HepG2 (cell line): ENCODE measurements around the gene SNAI3. TPM values are rescaled to one million over a fixed set of nuclear protein-coding genes. Genes with fewer than 3 reads are reported as not detected.

ENCODE experiments used
- ATAC-seq: fragments of 200-7000 bp; cut with Tn5 transposase; 3 replicates; pipeline ENCODE4 v1.9.1; 2020; ENCODE audit warnings: mild to moderate bottlenecking, moderate library complexity
- BruUV-seq: library from RNA; stranded (reverse); fragments of 400-500 nt; replicated peaks from 2 replicates; lab custom pipeline; 2021; lab: Mats Ljungman, UMichigan
- CTCF ChIA-PET: fragments of 300-600 bp; formaldehyde crosslinking; extraction: SDS; loops from one replicate; lab custom pipeline; 2021; ENCODE audit warnings: low total read pairs, inconsistent platforms, low intra/inter-chr PET ratio; lab: Yijun Ruan, JAX
- POLR2A ChIA-PET: fragments of 350-600 bp; sonication (Branson Sonifier 250); formaldehyde crosslinking; loops from one replicate; lab custom pipeline; 2020; ENCODE audit warnings: antibody characterized with exemption, inconsistent platforms; lab: Yijun Ruan, JAX
- DNase-seq: peaks from one replicate; pipeline ENCODE4 v3.0.0-alpha.2; 2015; ENCODE audit warnings: low spot score
- FAIRE-seq: peaks from 3 replicates; lab custom pipeline; 2011; peaks lifted over from hg19 to GRCh38; lab: Jason Lieb, UNC
- H2AFZ ChIP-seq: one replicate; pipeline ENCODE4 v1.6.1; 2011; ENCODE audit warnings: low read length, inconsistent platforms
- H3K27ac ChIP-seq: fragments of 300-600 bp; 3 replicates; pipeline ENCODE4 v1.8.0; 2011; ENCODE audit warnings: mixed run types, mild to moderate bottlenecking, mixed read lengths, low read length, inconsistent platforms; ENCODE audit not compliant: insufficient read depth; ENCODE audit errors: extremely low read length
- H3K27me3 ChIP-seq, 2 experiments: fragments of 200-600 bp in 1 of 2; 2 replicates in 1 of 2; 3 replicates in 1 of 2; pipeline versions ENCODE4 v1.6.0 to v1.8.0; 2011; ENCODE audit warnings: low read length in 2 of 2, mild to moderate bottlenecking in 2 of 2, moderate library complexity in 2 of 2, inconsistent platforms in 1 of 2; ENCODE audit not compliant: insufficient read depth in 2 of 2, control insufficient read depth in 1 of 2
- H3K36me3 ChIP-seq, 2 experiments: fragments of 200-600 bp in 1 of 2; replicated peaks in 1 of 2; 2 replicates in 1 of 2; 3 replicates in 1 of 2; pipeline versions ENCODE4 v1.5.1 to v1.8.0; 2011; ENCODE audit warnings: low read length in 2 of 2, inconsistent platforms in 1 of 2; ENCODE audit not compliant: insufficient read depth in 2 of 2, control insufficient read depth in 1 of 2
- H3K4me1 ChIP-seq: 2 replicates; pipeline ENCODE4 v1.5.1; 2012; ENCODE audit warnings: low read length, inconsistent platforms; ENCODE audit not compliant: insufficient read depth
- H3K4me2 ChIP-seq: 2 replicates; pipeline ENCODE4 v1.6.0; 2011; ENCODE audit warnings: low read depth, low read length, inconsistent platforms
- H3K4me3 ChIP-seq, 3 experiments: fragments of 200-600 bp in 1 of 3; sonication (generic), shearing (Covaris generic) in 1 of 3; replicated peaks in 1 of 3; 2 replicates each; pipeline ENCODE4 v1.5.1; 2011 to 2016; ENCODE audit warnings: low read length in 3 of 3, inconsistent platforms in 2 of 3, low read depth in 2 of 3, mild to moderate bottlenecking in 2 of 3, control low read depth in 1 of 3, mixed read lengths in 1 of 3; ENCODE audit not compliant: insufficient read depth in 1 of 3
- H3K79me2 ChIP-seq: one replicate; pipeline ENCODE4 v1.6.1; 2011; ENCODE audit warnings: low read length, inconsistent platforms; ENCODE audit not compliant: insufficient read depth
- H3K9ac ChIP-seq: 2 replicates; pipeline ENCODE4 v1.6.0; 2011; ENCODE audit warnings: mild to moderate bottlenecking, low read depth, low read length, inconsistent platforms; ENCODE audit not compliant: insufficient read depth
- H3K9me3 ChIP-seq: 2 replicates; pipeline ENCODE4 v1.5.1; 2012; ENCODE audit warnings: mild to moderate bottlenecking, low read length
- H4K20me1 ChIP-seq: 2 replicates; pipeline ENCODE4 v1.6.0; 2011; ENCODE audit warnings: inconsistent platforms, mild to moderate bottlenecking, low read length, moderate library complexity; ENCODE audit not compliant: insufficient read depth
- AGO2 ChIP-seq: fragments of 200-400 bp; formaldehyde crosslinking; optimal IDR thresholded peaks from 2 replicates; pipeline ENCODE3; 2017; ENCODE audit warnings: mild to moderate bottlenecking, low read depth, low read length, moderate library complexity
- MTA3 ChIP-seq: sonication (generic); formaldehyde crosslinking; IDR thresholded peaks from 2 replicates; pipeline ENCODE4 v1.4.0; 2020; ENCODE audit warnings: missing genetic modification reagents
- MTF2 ChIP-seq: sonication (generic); formaldehyde crosslinking; IDR thresholded peaks from 2 replicates; pipeline ENCODE4 v1.5.0; 2020; ENCODE audit warnings: missing genetic modification reagents, borderline replicate concordance
- POLR2A ChIP-seq, 2 experiments: IDR thresholded peaks; 2 replicates each; pipeline ENCODE4 v1.6.1; 2011; ENCODE audit warnings: low read depth in 2 of 2, low read length in 2 of 2, mild to moderate bottlenecking in 1 of 2, moderate library complexity in 1 of 2; ENCODE audit not compliant: insufficient read depth in 1 of 2
- ZNF432 ChIP-seq: sonication (generic); formaldehyde crosslinking; IDR thresholded peaks from 2 replicates; pipeline ENCODE4 v1.5.0; 2020; ENCODE audit warnings: missing genetic modification reagents, mild to moderate bottlenecking, borderline replicate concordance
- WGBS: methylation state at CpG from one replicate; pipeline ENCODE4 v1.1.6; 2017; ENCODE audit warnings: low lambda C conversion rate; 5-methylcytosine and 5-hydroxymethylcytosine counted together
- in situ Hi-C: cut with HindIII; loops from 2 replicates; pipeline ENCODE4 v1.10.0; 2017; ENCODE audit warnings: low pct_unique_long_range_greater_than_20kb; ENCODE audit not compliant: extremely low pct_ligation_motif_present
- intact Hi-C: fragments of 100-400 bp; cut with micrococcal nuclease; formaldehyde crosslinking; loops from one replicate; pipeline ENCODE4 v1.10.0; 2022; ENCODE audit not compliant: unreplicated experiment
- polyA plus RNA-seq, 8 experiments: library from polyadenylated mRNA; depleted of rRNA in 3 of 8; stranded (reverse) in 7 of 8; unstranded in 1 of 8; fragments of >200 nt; fragmentation: Illumina TruSeq in 4 of 8; extraction: Trizol in 4 of 8; gene quantifications; 2 replicates each; pipeline versions ENCODE4 v1.2.1 to v1.2.3, GENCODE V29; 2011 to 2016; ENCODE audit warnings: low read depth in 4 of 8, missing spikeins in 1 of 8, mixed read lengths in 1 of 8; ENCODE audit not compliant: insufficient read depth in 1 of 8
- total RNA-seq, 5 experiments: library from RNA; depleted of rRNA; stranded (reverse); fragments of >200 nt; fragmentation: Illumina TruSeq; extraction: Trizol; gene quantifications; 2 replicates each; pipeline ENCODE4 v1.2.3, GENCODE V29; 2016; ENCODE audit warnings: low read depth in 1 of 5
- TF ChIP-seq, protein P1 (sequence below): sonication (generic); formaldehyde crosslinking; IDR thresholded peaks from 2 replicates; pipeline ENCODE4 v1.4.0; 2020; ENCODE audit warnings: missing genetic modification reagents, mild to moderate bottlenecking, borderline replicate concordance

SNAI3 gene
- total and polyA plus RNA-seq, 2 of the 13 experiments (the other 11 are each of a cell fraction or from before 2014, with no cell fraction given) = 0.09 to 0.18 TPM

- TF ChIP-seq AGO2 (no peak), ZNF432 (CRISPR knock-in tag) (no peak), MTA3 (CRISPR knock-in tag) (no peak)
Observed at GRCh38 chr16:88634994-88635670, 51.2 kb downstream of the SNAI3 start (continued).

DNA sequence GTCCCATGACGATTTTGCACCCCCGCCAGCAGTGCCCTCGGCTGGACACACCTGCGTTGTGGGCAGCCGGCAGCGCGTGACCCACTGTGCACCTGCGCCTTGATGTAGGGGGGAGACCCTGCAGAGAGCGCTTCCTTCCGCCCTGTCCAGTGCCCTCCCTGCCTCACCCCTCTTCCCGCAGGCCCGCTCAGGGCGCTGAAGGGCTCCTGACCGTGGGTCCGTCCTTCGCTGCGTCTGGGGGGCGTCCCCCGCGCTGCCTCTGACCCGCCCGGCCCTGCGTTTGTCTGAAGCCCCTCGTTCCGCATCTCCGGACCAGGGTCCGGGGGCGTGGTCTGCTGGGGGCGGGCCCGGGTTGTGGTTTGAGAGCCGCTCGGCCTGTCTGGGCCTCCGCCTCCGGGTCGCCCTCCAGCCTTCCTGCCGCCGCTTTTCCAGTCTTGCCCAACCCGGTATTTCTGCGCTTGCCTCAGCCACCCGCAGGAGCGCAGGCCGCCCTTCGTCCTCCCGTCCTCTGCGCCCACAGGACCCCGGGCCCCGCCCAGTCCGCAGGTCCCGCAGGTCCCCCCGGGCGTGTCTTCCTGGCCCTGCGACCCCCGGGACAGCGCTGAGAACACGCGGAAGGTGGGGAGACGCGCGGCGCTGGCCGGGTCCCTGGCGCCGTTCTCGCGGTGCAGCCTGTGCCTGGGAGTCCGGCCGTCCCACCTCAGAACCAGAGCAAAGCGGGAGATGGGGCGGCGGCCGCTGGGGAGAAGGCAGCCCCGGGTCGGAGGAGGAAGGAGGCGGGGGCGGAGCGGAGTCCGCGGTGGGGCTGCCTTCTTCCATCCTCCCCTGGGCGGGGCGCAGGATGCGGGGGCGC lies 51.9 kb downstream of the SNAI3 start:
- H3K9ac ChIP-seq = no peak overlapping the region
- H3K79me2 ChIP-seq = no peaks in the 10 kb centered on the region
- WGBS = 93% methylated on average over 81 of the region's 82 CpGs
- in situ Hi-C loops = no loop called here
- peaks cover 8% of the 10 kb centered on the region for H3K4me1 ChIP-seq
- no peaks in the 10 kb centered on the region for H3K9me3 ChIP-seq
- peaks cover 3% of the 10 kb centered on the region; the same call in 1 of the 2 replicates for H4K20me1 ChIP-seq
- no TSS peak for BruUV-seq
- H3K27ac ChIP-seq = no peak overlapping the region
- TF ChIP-seq MTF2 (CRISPR knock-in tag) (no peak), POLR2A (IDR thresholded peaks at IDR 0.05; ENCODE audit: insufficient read depth in 1 of 2, low read depth in 2 of 2, low read length in 2 of 2) (0 out of 4 replicates have a peak, but pooled peaks of 1 of the 2 experiments have one; percentile 24)
- TF ChIP-seq, protein P1, sequence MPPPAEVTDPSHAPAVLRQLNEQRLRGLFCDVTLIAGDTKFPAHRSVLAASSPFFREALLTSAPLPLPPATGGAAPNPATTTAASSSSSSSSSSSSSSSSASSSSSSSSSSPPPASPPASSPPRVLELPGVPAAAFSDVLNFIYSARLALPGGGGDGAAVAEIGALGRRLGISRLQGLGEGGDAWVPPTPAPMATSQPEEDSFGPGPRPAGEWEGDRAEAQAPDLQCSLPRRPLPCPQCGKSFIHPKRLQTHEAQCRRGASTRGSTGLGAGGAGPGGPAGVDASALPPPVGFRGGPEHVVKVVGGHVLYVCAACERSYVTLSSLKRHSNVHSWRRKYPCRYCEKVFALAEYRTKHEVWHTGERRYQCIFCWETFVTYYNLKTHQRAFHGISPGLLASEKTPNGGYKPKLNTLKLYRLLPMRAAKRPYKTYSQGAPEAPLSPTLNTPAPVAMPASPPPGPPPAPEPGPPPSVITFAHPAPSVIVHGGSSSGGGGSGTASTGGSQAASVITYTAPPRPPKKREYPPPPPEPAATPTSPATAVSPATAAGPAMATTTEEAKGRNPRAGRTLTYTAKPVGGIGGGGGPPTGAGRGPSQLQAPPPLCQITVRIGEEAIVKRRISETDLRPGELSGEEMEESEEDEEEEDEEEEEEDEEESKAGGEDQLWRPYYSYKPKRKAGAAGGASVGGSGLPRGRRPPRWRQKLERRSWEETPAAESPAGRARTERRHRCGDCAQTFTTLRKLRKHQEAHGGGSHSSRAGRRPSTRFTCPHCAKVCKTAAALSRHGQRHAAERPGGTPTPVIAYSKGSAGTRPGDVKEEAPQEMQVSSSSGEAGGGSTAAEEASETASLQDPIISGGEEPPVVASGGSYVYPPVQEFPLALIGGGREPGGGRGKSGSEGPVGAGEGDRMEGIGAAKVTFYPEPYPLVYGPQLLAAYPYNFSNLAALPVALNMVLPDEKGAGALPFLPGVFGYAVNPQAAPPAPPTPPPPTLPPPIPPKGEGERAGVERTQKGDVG = 0 out of 2 replicates have a peak, but pooled peaks have one; percentile 6
- FAIRE-seq (no peak), ATAC-seq (no peak), DNase-seq (no peak)
- peaks cover 7 to 22% of the 10 kb centered on the region in 2 experiments; a peak in 4 of 5 replicates for H3K27me3 ChIP-seq
- H2AFZ ChIP-seq = no peak overlapping the region
- no peak overlapping the region for H3K4me2 ChIP-seq
- no peak overlapping the region for H3K4me3 ChIP-seq
- ChIA-PET CTCF (no interaction called here), POLR2A (no interaction called here)
- H3K36me3 ChIP-seq = peaks cover 18 to 38% of the 10 kb centered on the region in 2 experiments
- intact Hi-C loops = no loop called here
